Measurements from ENCODE around the gene IDH3G.

The IDH3G gene

GRCh38 chrX:153784325-153784967 lies 9.7 kb downstream of the IDH3G start:
- no peak for DNase-seq

GRCh38 chrX:153783378-153784013 lies 10.7 kb downstream of the IDH3G start:
- DNase-seq, result no peak

- no peak for DNase-seq
Observed at GRCh38 chrX:153782871-153783270, 11.3 kb downstream of the IDH3G start.

GRCh38 chrX:153782313-153782712 lies 11.9 kb downstream of the IDH3G start:
- DNase-seq, result peak in 1 of 2 donors; percentile 10

- no peak for DNase-seq
Observed at GRCh38 chrX:153781428-153782047, 12.6 kb downstream of the IDH3G start.

GRCh38 chrX:153780678-153781427 lies 13.3 kb downstream of the IDH3G start, which contains the start of gene SRPK3:
SRPK3 (plus strand) TSS chrX:153781041; CDS start chrX:153781087, 46 bp downstream.
- DNase-seq, result no peak

GRCh38 chrX:153779891-153780677 lies 14.1 kb downstream of the IDH3G start:
- DNase-seq, result no peak

GRCh38 chrX:153778684-153779101 lies 15.5 kb downstream of the IDH3G start:
- no peak for DNase-seq

GRCh38 chrX:153778181-153778580 lies 16.0 kb downstream of the IDH3G start:
- DNase-seq, result no peak

- DNase-seq, result no peak
Observed at GRCh38 chrX:153777261-153778090, 16.7 kb downstream of the IDH3G start.

GRCh38 chrX:153776611-153777045 lies 17.5 kb downstream of the IDH3G start:
- no peak for DNase-seq

GRCh38 chrX:153776120-153776599 lies 18.0 kb downstream of the IDH3G start:
- DNase-seq, result no peak

- DNase-seq, result no peak
Observed at GRCh38 chrX:153775293-153776119, 18.7 kb downstream of the IDH3G start.

- no peak for DNase-seq
Observed at GRCh38 chrX:153774576-153775292, 19.4 kb downstream of the IDH3G start.

GRCh38 chrX:153773741-153774575 lies 20.2 kb downstream of the IDH3G start:
- DNase-seq, result no peak

- DNase-seq, result no peak
Observed at GRCh38 chrX:153773218-153773611, 21.0 kb downstream of the IDH3G start.

- DNase-seq, result no peak
Observed at GRCh38 chrX:153772316-153773217, 21.6 kb downstream of the IDH3G start.
